B cell (primary cell): ENCODE measurements around the gene DUXA. TPM values are rescaled to one million over a fixed set of nuclear protein-coding genes. Genes with fewer than 3 reads are reported as not detected.

Experiments
- ATAC-seq: fragments of 200-7000 bp; cut with Tn5 transposase; one replicate; pipeline ENCODE4 v1.10.0; 2021; ENCODE audit warnings: low read depth, mild to moderate bottlenecking, moderate number of reproducible peaks, moderate library complexity
- CTCF ChIA-PET: fragments of 350-600 bp; sonication (Branson Sonifier 250); formaldehyde crosslinking; loops from one replicate; lab custom pipeline; 2021; ENCODE audit warnings: antibody characterized with exemption, inconsistent platforms; lab: Charles Lee
- POLR2A ChIA-PET: fragments of 350-600 bp; sonication (Branson Sonifier 250); formaldehyde crosslinking; loops from one replicate; lab custom pipeline; 2021; ENCODE audit warnings: antibody characterized with exemption; lab: Charles Lee
- DNase-seq: peaks from one replicate; pipeline ENCODE4 v3.0.0; 2013
- H2AFZ ChIP-seq: 2 replicates; pipeline ENCODE4 v1.6.1; 2012; ENCODE audit warnings: mild to moderate bottlenecking, low read depth, low read length; ENCODE audit not compliant: insufficient read depth, poor library complexity, severe bottlenecking
- H3K27ac ChIP-seq, 2 donors: 1 replicate in 1 of 2; 2 replicates in 1 of 2; pipeline ENCODE4 v1.5.1; 2012 to 2013; ENCODE audit warnings: low read length in 2 of 2, mild to moderate bottlenecking in 2 of 2, moderate library complexity in 1 of 2
- H3K27me3 ChIP-seq, 4 experiments: fragments of 200-600 bp in 1 of 4; sonication (generic) in 1 of 4; replicated peaks in 1 of 4; 1 replicate in 2 of 4; 2 replicates in 2 of 4; pipeline versions ENCODE4 v1.6.1 to v1.7.0; 2013 to 2016; ENCODE audit warnings: low read length in 3 of 4, mild to moderate bottlenecking in 2 of 4, mixed read lengths in 1 of 4, moderate library complexity in 1 of 4; ENCODE audit not compliant: insufficient read depth in 4 of 4, control insufficient read depth in 3 of 4; ENCODE audit errors: control extremely low read depth in 1 of 4
- H3K36me3 ChIP-seq, 2 experiments: replicated peaks in 1 of 2; 1 replicate in 1 of 2; 2 replicates in 1 of 2; pipeline versions ENCODE4 v1.6.1 to v1.7.1; 2013; ENCODE audit warnings: low read length in 1 of 2; ENCODE audit not compliant: insufficient read depth in 2 of 2, control insufficient read depth in 1 of 2; ENCODE audit errors: control extremely low read depth in 1 of 2, extremely low read depth in 1 of 2
- H3K4me1 ChIP-seq, 2 donors: fragments of 200-600 bp in 1 of 2; sonication (generic) in 1 of 2; 1 replicate in 1 of 2; 2 replicates in 1 of 2; pipeline versions ENCODE4 v1.5.1 to v1.6.1; 2013 to 2017; ENCODE audit warnings: low read length in 2 of 2; ENCODE audit not compliant: control insufficient read depth in 2 of 2, insufficient read depth in 2 of 2
- H3K4me2 ChIP-seq: replicated peaks from 2 replicates; pipeline ENCODE3; 2012; ENCODE audit warnings: mild to moderate bottlenecking, low read depth, low read length; ENCODE audit not compliant: poor library complexity, severe bottlenecking
- H3K4me3 ChIP-seq, 5 experiments: fragments of 200-600 bp in 1 of 5; sonication (generic) in 1 of 5; 1 replicate in 3 of 5; 2 replicates in 2 of 5; pipeline versions ENCODE4 v1.5.1 to v1.7.0; 2011 to 2016; ENCODE audit warnings: low read length in 4 of 5, mild to moderate bottlenecking in 4 of 5, low read depth in 2 of 5, control low read depth in 1 of 5, moderate library complexity in 1 of 5; ENCODE audit not compliant: insufficient read depth in 1 of 5; ENCODE audit errors: control extremely low read depth in 1 of 5, extremely low read depth in 1 of 5
- H3K79me2 ChIP-seq: fragments of 200-600 bp; sonication (generic); one replicate; pipeline ENCODE4 v1.6.0; 2016; ENCODE audit warnings: low read length; ENCODE audit not compliant: control insufficient read depth, insufficient read depth
- H3K9ac ChIP-seq: fragments of 200-600 bp; sonication (generic); 2 replicates; pipeline ENCODE4 v1.6.1; 2017; ENCODE audit warnings: mild to moderate bottlenecking, low read length, moderate library complexity
- H3K9me3 ChIP-seq, 3 donors: one replicate each; pipeline versions ENCODE4 v1.6.1 to v1.7.1; 2013; ENCODE audit warnings: low read length in 2 of 3; ENCODE audit not compliant: control insufficient read depth in 2 of 3, insufficient read depth in 1 of 3; ENCODE audit errors: control extremely low read depth in 1 of 3
- H4K20me1 ChIP-seq: 2 replicates; pipeline ENCODE4 v1.6.0; 2012; ENCODE audit warnings: mild to moderate bottlenecking, low read length; ENCODE audit not compliant: insufficient read depth, control insufficient read depth, poor library complexity, severe bottlenecking
- H3K27ac Mint-ChIP-seq: one replicate; pipeline ENCODE4 v1.8.0; 2021; ENCODE audit warnings: mixed read lengths
- H3K27me3 Mint-ChIP-seq: one replicate; pipeline ENCODE4 v1.8.0; 2021; ENCODE audit warnings: mixed read lengths
- H3K4me1 Mint-ChIP-seq: one replicate; pipeline ENCODE4 v1.8.0; 2021; ENCODE audit warnings: mixed read lengths
- H3K4me3 Mint-ChIP-seq: one replicate; pipeline ENCODE4 v1.8.0; 2021; ENCODE audit warnings: mixed read lengths
- H3K9me3 Mint-ChIP-seq: one replicate; pipeline ENCODE4 v1.8.0; 2022; ENCODE audit warnings: mixed read lengths; ENCODE audit not compliant: insufficient read depth
- CTCF ChIP-seq: fragments of 200-600 bp; IDR thresholded peaks from one replicate; pipeline ENCODE4 v1.8.0; 2022; ENCODE audit warnings: antibody characterized with exemption, mild to moderate bottlenecking
- EZH2 ChIP-seq: IDR thresholded peaks from 2 replicates; pipeline ENCODE4 v1.6.1; 2012; ENCODE audit warnings: borderline replicate concordance, low read depth, mild to moderate bottlenecking, moderate library complexity, low read length; ENCODE audit not compliant: insufficient read depth, poor library complexity, severe bottlenecking
- WGBS: methylation state at CpG from one replicate; pipeline ENCODE4 v1.1.5; 2013; ENCODE audit warnings: missing lambda C conversion rate; ENCODE audit not compliant: insufficient coverage; 5-methylcytosine and 5-hydroxymethylcytosine counted together
- intact Hi-C: fragments of 100-400 bp; cut with micrococcal nuclease; formaldehyde crosslinking; loops from one replicate; pipeline ENCODE4 v1.10.0; 2022
- polyA plus RNA-seq: library from polyadenylated mRNA; depleted of rRNA; stranded (reverse); fragments of >200 nt; gene quantifications from 2 replicates; pipeline ENCODE4 v1.2.3, GENCODE V29; 2012
- total RNA-seq, 2 donors: library from RNA; stranded (reverse); fragments of 120-200 nt in 1 of 2; gene quantifications; 1 replicate in 1 of 2; 2 replicates in 1 of 2; pipeline versions ENCODE4 v1.2.3 to v1.2.4, GENCODE V29; 2013 to 2022

DUXA gene
- total and polyA plus RNA-seq, 2 donors (not counting 1 experiment from before 2014, with no cell fraction given): not detected

DNA sequence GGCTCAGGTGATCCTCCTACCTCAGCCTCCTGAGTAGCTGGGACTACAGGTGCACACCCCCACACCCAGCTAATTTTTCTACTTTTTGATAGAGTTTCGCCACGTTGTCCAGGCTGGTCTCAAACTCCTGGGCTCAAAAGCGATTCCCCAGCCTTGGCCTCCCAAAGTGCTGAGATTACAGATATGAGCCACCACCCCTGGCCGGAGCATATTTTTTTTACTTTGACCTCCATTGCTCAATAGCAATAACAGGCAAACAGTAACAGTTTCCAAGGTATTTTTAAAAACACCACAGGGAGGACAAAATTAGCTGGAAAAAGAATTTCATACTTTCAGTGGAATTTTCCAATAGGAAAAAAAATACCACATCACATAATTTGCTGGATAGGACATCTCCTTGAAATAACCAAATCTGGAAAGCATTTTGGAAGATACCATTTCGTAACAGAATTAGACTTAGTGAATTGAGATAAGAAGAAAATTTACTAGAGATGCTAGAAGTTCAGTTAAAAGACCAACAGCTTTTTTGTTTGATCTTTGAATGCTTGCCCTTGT, 5.2 kb downstream of the DUXA start:
- no peaks in the 10 kb centered on the region for H3K36me3 ChIP-seq
- no peak overlapping the region for H3K27ac Mint-ChIP-seq
- peaks cover 0 to 8% (median 0%) of the 10 kb centered on the region in 4 experiments for H3K27me3 ChIP-seq
- no peak overlapping the region for H3K27ac ChIP-seq
- H3K4me3 ChIP-seq: no peak overlapping the region
- peaks cover 7% of the 10 kb centered on the region for H3K9me3 Mint-ChIP-seq
- H3K4me2 ChIP-seq: no peak overlapping the region
- H3K27me3 Mint-ChIP-seq: peaks cover 4% of the 10 kb centered on the region
- H3K4me1 Mint-ChIP-seq: no peaks in the 10 kb centered on the region
- H3K79me2 ChIP-seq: no peaks in the 10 kb centered on the region
- intact Hi-C loops: no loop called here
- TF ChIP-seq CTCF (no peak), EZH2 (no peak)
- 93% methylated on average over 4 of the region's 5 CpGs for WGBS
- DNase-seq (no peak), ATAC-seq (no peak)
- H3K9ac ChIP-seq: no peak overlapping the region
- no peaks in the 10 kb centered on the region for H3K4me1 ChIP-seq
- no peaks in the 10 kb centered on the region for H4K20me1 ChIP-seq
- H2AFZ ChIP-seq: no peak overlapping the region
- peaks cover 0 to 23% (median 2%) of the 10 kb centered on the region in 3 donors for H3K9me3 ChIP-seq
- H3K4me3 Mint-ChIP-seq: no peak overlapping the region
- CTCF ChIA-PET: no interaction called here
- POLR2A ChIA-PET: no interaction called here

- no peaks in the 10 kb centered on the region for H3K79me2 ChIP-seq
Observed at GRCh38 chr19:57152921-57153320, 14.4 kb downstream of the DUXA start.

More at GRCh38 chr19:57152921-57153320, 14.4 kb downstream of the DUXA start:
- no peak overlapping the region for H3K4me2 ChIP-seq
- ChIA-PET CTCF (no interaction called here), POLR2A (no interaction called here)
- H4K20me1 ChIP-seq: no peaks in the 10 kb centered on the region
- Mint-ChIP-seq H3K9me3 (peaks cover 6% of the 10 kb centered on the region), H3K4me1 (no peaks in the 10 kb centered on the region), H3K27me3 (peaks cover 3% of the 10 kb centered on the region), H3K4me3 (no peak overlapping the region), H3K27ac (no peak overlapping the region)
- no peak for ATAC-seq
- H3K27me3 ChIP-seq: peaks cover 0 to under 1% (median 0%) of the 10 kb centered on the region in 4 experiments
- WGBS: 94% methylated on average over 3 of the region's 5 CpGs
- no peak overlapping the region for H3K4me3 ChIP-seq
- H2AFZ ChIP-seq: no peak overlapping the region
- H3K27ac ChIP-seq: no peak overlapping the region
- intact Hi-C loops: no loop called here
- peaks cover 0 to 19% (median 0%) of the 10 kb centered on the region in 3 donors for H3K9me3 ChIP-seq
- TF ChIP-seq CTCF (no peak), EZH2 (no peak)
- no peaks in the 10 kb centered on the region for H3K4me1 ChIP-seq
- DNase-seq: no peak
- no peaks in the 10 kb centered on the region for H3K36me3 ChIP-seq
- no peak overlapping the region for H3K9ac ChIP-seq
